ENCODE results near the gene SOAT1. TPM values are rescaled to one million over a fixed set of nuclear protein-coding genes. Genes with fewer than 3 reads are reported as not detected.

The SOAT1 gene
- total and polyA plus RNA-seq, 11 donors = 2.0 to 34.8 (median 7.9) TPM

DNA sequence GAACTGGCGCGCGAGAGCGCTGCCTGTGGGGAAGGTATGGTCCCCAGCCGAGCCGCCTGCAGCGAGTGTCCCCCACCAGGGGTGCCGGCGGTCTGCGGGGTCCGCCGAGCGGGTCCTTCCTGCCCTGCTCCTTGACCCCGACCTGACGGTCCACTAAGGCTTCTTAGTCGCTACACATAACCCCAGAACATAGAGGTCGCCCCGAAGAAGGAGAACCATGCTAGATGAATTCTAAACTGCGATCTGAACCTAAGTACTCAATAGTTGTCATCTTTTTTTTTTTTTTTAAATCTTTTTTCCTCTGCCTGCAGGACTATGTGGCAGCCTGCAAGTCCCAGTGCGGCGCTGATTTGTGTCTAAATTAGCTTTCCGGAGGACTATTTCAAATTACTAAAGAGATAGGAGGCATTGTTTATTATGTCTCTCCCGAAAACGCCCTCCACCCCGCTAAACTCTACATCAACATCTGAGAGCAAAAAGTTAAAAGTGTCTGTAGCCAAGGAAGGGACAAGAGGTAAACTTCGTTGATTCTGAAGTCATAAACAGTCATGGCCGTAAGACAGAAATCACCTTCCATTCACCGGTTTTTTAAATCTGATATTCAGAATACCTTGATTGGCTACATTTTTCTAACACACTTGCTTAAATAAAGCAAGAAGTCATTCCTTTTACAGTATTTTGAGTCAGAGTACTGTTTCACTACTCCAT, 72.7 kb downstream of the SOAT1 start:
- ATAC-seq = peak in 1 of 4 donors; percentile 4
- H3K27ac ChIP-seq = peak overlapping the region; percentile 72 to 99 (median 90)
- peak overlapping the region; percentile 50 to 79 (median 70) for H3K4me3 ChIP-seq
- H3K9me3 ChIP-seq = no peaks in the 10 kb centered on the region
- no peaks in the 10 kb centered on the region for H3K27me3 ChIP-seq
- H3K4me1 ChIP-seq = peaks cover 0 to 10% (median 1%) of the 10 kb centered on the region in 12 donors
- TF ChIP-seq, protein P1, sequence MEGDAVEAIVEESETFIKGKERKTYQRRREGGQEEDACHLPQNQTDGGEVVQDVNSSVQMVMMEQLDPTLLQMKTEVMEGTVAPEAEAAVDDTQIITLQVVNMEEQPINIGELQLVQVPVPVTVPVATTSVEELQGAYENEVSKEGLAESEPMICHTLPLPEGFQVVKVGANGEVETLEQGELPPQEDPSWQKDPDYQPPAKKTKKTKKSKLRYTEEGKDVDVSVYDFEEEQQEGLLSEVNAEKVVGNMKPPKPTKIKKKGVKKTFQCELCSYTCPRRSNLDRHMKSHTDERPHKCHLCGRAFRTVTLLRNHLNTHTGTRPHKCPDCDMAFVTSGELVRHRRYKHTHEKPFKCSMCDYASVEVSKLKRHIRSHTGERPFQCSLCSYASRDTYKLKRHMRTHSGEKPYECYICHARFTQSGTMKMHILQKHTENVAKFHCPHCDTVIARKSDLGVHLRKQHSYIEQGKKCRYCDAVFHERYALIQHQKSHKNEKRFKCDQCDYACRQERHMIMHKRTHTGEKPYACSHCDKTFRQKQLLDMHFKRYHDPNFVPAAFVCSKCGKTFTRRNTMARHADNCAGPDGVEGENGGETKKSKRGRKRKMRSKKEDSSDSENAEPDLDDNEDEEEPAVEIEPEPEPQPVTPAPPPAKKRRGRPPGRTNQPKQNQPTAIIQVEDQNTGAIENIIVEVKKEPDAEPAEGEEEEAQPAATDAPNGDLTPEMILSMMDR (IDR thresholded peaks at IDR 0.05) = no peak
- peak in 1 of 2 donors; percentile 14 for TF ChIP-seq POLR2A (IDR thresholded peaks at IDR 0.05)
- no peak for DNase-seq
- intact Hi-C loops (cut with DNase I) = loop anchor here (2.0 to 10.0 kb wide), 12 partner anchors 71 to 821 kb away; partner anchors contain the start of genes SOAT1 (in 5 of the 10), TOR3A (in 2 of the 10), ABL2 (in 1 of the 10) and FAM20B (in 1 of the 10)
- no peaks in the 10 kb centered on the region for H3K36me3 ChIP-seq
- WGBS, 4 donors = 6 to 10% (median 8%) methylated on average over 20 to 28 of the region's 28 CpGs

DNA sequence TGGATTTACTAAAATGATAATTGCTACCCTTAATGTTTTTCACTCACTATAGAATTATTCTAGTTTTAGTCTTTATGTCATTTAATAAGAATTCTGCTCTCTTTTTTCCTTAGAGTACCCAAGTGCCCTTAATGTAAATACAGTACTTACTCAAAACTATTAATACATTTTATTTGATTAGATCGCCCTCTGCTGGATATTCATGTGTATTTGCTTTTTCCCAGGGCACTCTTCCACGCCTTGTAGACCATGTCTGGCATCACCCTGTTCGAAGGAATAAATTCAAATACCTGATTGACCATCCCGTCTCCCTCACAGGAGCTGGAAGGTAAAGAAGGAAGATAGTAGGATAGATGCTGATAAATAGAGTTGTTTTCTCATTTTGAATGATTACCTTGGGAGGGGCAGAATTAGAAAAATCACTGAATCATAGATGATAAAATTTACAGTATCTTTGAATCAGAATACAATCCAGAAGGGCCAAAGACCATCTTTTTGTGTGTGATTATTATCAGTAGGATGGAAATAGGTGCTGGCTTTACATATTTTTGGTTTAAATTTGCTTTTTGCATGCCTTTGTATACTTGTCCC, 76.2 kb downstream of the SOAT1 start:
- no peak for DNase-seq
- H3K4me1 ChIP-seq = peaks cover 0 to 10% (median 1%) of the 10 kb centered on the region in 12 donors

DNA sequence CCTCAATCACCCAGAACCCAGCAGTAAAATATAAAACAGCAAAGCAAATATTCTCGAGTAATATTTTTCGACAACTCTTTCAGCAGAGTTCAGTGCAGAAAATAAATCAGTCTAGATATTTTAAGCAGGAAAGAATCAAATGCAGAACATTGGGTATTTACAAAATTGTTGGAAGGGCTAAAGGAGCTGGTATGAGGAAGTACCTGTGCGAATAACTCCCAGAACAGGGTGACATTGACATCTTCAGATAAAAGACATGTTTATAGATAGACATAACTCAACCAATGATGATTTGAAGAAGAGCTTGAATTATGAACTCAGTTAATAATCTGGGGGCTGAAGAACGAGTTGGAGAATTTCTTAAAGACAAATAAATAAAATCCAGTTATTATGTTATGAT, 78.6 kb downstream of the SOAT1 start:
- DNase-seq (no peak), ATAC-seq (no peak)
- TF ChIP-seq, protein P1 (IDR thresholded peaks at IDR 0.05) = no peak
- TF ChIP-seq POLR2A (IDR thresholded peaks at IDR 0.05) = no peak
- WGBS, 4 donors = 79 to 87% (median 82%) methylated on average over 4 of the region's 4 CpGs
- no peaks in the 10 kb centered on the region for H3K27me3 ChIP-seq
- H3K4me1 ChIP-seq = no peaks in the 10 kb centered on the region
- H3K4me3 ChIP-seq = no peak overlapping the region
- no peaks in the 10 kb centered on the region for H3K36me3 ChIP-seq
- H3K9me3 ChIP-seq = no peaks in the 10 kb centered on the region
- intact Hi-C loops (cut with DNase I) = loop anchor here in 1 of 10 donors (5.0 kb wide), 1 partner anchor 120 kb away; no protein-coding TSS in a partner anchor
- no peak overlapping the region for H3K27ac ChIP-seq

More for the DNA sequence above, 76.2 kb downstream of the SOAT1 start:
- H3K27ac ChIP-seq = no peak overlapping the region
- TF ChIP-seq, protein P1 (IDR thresholded peaks at IDR 0.05) = peak; percentile 67 to 85 (median 77)
- no peak for TF ChIP-seq POLR2A (IDR thresholded peaks at IDR 0.05)
- H3K9me3 ChIP-seq = no peaks in the 10 kb centered on the region
- no peaks in the 10 kb centered on the region for H3K27me3 ChIP-seq
- intact Hi-C loops (cut with DNase I) = loop anchor here (1.0 to 10.0 kb wide), 17 partner anchors 75 to 825 kb away; partner anchors contain the start of genes SOAT1 (in 5 of the 10), TOR3A (in 2 of the 10), ABL2 (in 1 of the 10) and FAM20B (in 1 of the 10)
- H3K4me3 ChIP-seq = no peak overlapping the region
- no peaks in the 10 kb centered on the region for H3K36me3 ChIP-seq
- peak in 3 of 4 donors; percentile 34 to 48 (median 39) for ATAC-seq
- WGBS, 4 donors = 2 to 4% (median 4%) methylated on average over 4 of the region's 4 CpGs

DNA sequence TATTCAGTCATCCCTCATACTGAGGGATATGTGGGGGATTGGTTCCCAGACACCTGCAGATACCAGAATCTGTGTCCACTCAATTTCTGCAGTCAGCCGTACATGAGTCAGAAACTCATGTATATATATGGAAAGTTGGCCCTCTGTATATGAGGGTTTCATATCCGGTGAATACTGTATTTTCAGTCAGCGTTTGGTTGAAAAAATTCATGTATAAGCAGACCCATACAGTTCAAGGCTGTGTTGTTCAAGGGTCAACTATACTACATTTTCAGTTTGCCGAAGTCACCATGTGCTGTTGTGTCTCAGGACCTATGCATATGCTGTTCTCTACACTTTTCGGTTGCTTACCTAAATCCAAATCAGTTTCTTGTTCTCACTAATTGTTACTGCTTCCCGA, 82.6 kb downstream of the SOAT1 start:
- Histone ChIP-seq H3K4me3 (no peak overlapping the region), H3K27ac (no peak overlapping the region), H3K4me1 (no peaks in the 10 kb centered on the region), H3K9me3 (no peaks in the 10 kb centered on the region), H3K36me3 (no peaks in the 10 kb centered on the region), H3K27me3 (no peaks in the 10 kb centered on the region)
- no peak for DNase-seq
- no peak for ATAC-seq
- 87 to 92% (median 89%) methylated on average over 6 of the region's 6 CpGs for WGBS, 4 donors
- intact Hi-C loops (cut with DNase I) = no loop called here
- no peak for TF ChIP-seq POLR2A (IDR thresholded peaks at IDR 0.05)
- TF ChIP-seq, protein P1 (IDR thresholded peaks at IDR 0.05) = no peak

Measured in heart left ventricle (tissue), 16 donors.